ENCODE results near the gene RNF222.

- peak; percentile 97 for TF ChIP-seq ZFX (IDR thresholded peaks at IDR 0.05)
- TF ChIP-seq CTCF (conservative IDR thresholded peaks at IDR 0.05) = no peak
Measured at GRCh38 chr17:8435245-8436168, 37.9 kb upstream of the RNF222 start, which contains the start of gene NDEL1.
